ENCODE measurements around the gene PADI1. TPM values are rescaled to one million over a fixed set of nuclear protein-coding genes. Genes with fewer than 3 reads are reported as not detected.

The PADI1 gene
- total RNA-seq, 4 donors from 2014 or later: 0.27 to 2.5 (median 2.3) TPM; not detected in 1

- 28 to 100% methylated on average over 1 to 4 of the region's 10 CpGs for WGBS, 2 donors (ENCODE audit: low coverage in 1 of 2)
- peaks cover 66% of the 10 kb centered on the region for H3K27me3 ChIP-seq
- no peaks in the 10 kb centered on the region for H3K4me1 ChIP-seq
- H3K27ac ChIP-seq: no peak overlapping the region
- TF ChIP-seq POLR2AphosphoS5 (IDR thresholded peaks at IDR 0.05): no peak
- no peak for TF ChIP-seq CTCF (IDR thresholded peaks at IDR 0.05)
- TF ChIP-seq POLR2A (IDR thresholded peaks at IDR 0.05): no peak
- no peak for TF ChIP-seq EP300 (IDR thresholded peaks at IDR 0.05)
- no peaks in the 10 kb centered on the region for H3K9me3 ChIP-seq
- no peak overlapping the region for H3K4me3 ChIP-seq
- no peaks in the 10 kb centered on the region for H3K36me3 ChIP-seq
- no peak for ATAC-seq
Observed at GRCh38 chr1:17212009-17212408, 7.1 kb downstream of the PADI1 start.

GRCh38 chr1:17212487-17213121 is 7.7 kb downstream of the PADI1 start:
- H3K4me3 ChIP-seq: no peak overlapping the region
- no peaks in the 10 kb centered on the region for H3K36me3 ChIP-seq
- no peak overlapping the region for H3K27ac ChIP-seq
- H3K27me3 ChIP-seq: peaks cover 71% of the 10 kb centered on the region
- TF ChIP-seq POLR2A (IDR thresholded peaks at IDR 0.05) (no peak), POLR2AphosphoS5 (IDR thresholded peaks at IDR 0.05) (no peak), EP300 (IDR thresholded peaks at IDR 0.05) (no peak), CTCF (IDR thresholded peaks at IDR 0.05) (no peak)
- 11% methylated on average over 6 to 7 of the region's 13 CpGs for WGBS, 2 donors (ENCODE audit: low coverage in 1 of 2)
- H3K9me3 ChIP-seq: no peaks in the 10 kb centered on the region
- ATAC-seq: no peak
- H3K4me1 ChIP-seq: no peaks in the 10 kb centered on the region

- peaks cover 78% of the 10 kb centered on the region for H3K27me3 ChIP-seq
Observed at GRCh38 chr1:17213148-17213781, 8.3 kb downstream of the PADI1 start.

GRCh38 chr1:17213782-17214148 is 8.8 kb downstream of the PADI1 start:
- H3K27ac ChIP-seq: no peak overlapping the region
- no peak overlapping the region for H3K4me3 ChIP-seq
- no peaks in the 10 kb centered on the region for H3K36me3 ChIP-seq
- H3K9me3 ChIP-seq: no peaks in the 10 kb centered on the region
- H3K4me1 ChIP-seq: no peaks in the 10 kb centered on the region
- no peak for ATAC-seq
- TF ChIP-seq POLR2AphosphoS5 (IDR thresholded peaks at IDR 0.05) (no peak), EP300 (IDR thresholded peaks at IDR 0.05) (no peak), CTCF (IDR thresholded peaks at IDR 0.05) (no peak)
- 60 to 94% methylated on average over 1 to 3 of the region's 9 CpGs for WGBS, 2 donors (ENCODE audit: low coverage in 1 of 2)
- peaks cover 83% of the 10 kb centered on the region for H3K27me3 ChIP-seq

More at GRCh38 chr1:17213148-17213781, 8.3 kb downstream of the PADI1 start:
- no peak overlapping the region for H3K27ac ChIP-seq
- no peak for ATAC-seq
- WGBS, 2 donors (ENCODE audit: low coverage in 1 of 2): 33 to 55% methylated on average over 8 to 10 of the region's 13 CpGs
- no peaks in the 10 kb centered on the region for H3K4me1 ChIP-seq
- H3K36me3 ChIP-seq: no peaks in the 10 kb centered on the region
- H3K4me3 ChIP-seq: no peak overlapping the region
- no peaks in the 10 kb centered on the region for H3K9me3 ChIP-seq
- TF ChIP-seq POLR2AphosphoS5 (IDR thresholded peaks at IDR 0.05) (no peak), CTCF (IDR thresholded peaks at IDR 0.05) (no peak), POLR2A (IDR thresholded peaks at IDR 0.05) (no peak), EP300 (IDR thresholded peaks at IDR 0.05) (no peak)
